CD4-positive, alpha-beta T cell treated with Interleukin-12 subunit alpha and Interleukin-12 subunit beta, for 1 hour (primary cell): ENCODE results near the gene MESD.

Source experiments
- DNase-seq: peaks from one replicate; pipeline ENCODE4 v3.0.0-alpha.2; 2020

The MESD gene

GRCh38 chr15:80989518-80990478 lies at the start of gene MESD:
Gene MESD, minus strand, starts transcription at chr15:80989819. Its CDS starts 28 bp downstream, at chr15:80989791.
- peak; percentile 96 for DNase-seq

DNA sequence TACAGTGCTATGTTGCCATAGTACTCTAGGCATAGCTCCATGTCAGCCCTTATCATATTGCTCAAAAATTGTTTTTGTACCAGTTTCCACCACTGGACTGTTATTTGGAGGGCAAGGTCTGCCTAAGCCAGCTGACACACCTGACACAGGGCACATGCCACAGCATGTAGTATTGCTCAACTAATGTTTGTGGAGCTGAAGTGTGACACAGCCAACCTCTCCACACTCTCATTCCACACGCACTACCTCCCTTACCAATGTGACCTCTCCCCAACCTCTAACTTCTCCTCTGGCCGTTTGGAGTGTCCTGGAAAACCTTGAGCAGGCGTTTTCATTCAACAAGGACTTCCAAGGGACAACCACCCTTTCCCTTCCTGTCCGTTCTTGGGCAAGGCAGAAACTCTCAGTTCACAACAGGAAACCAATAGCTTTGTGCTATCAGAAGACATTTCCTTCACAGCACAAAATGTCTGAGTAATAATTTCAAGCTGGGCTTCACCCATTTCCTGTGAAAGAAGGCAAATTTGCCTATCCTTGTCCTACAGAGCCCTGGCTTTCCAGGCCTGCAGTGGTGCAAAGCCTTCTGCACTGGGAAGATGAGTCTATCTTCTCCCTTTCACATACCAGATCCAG lies 49.5 kb upstream of the MESD start:
- no peak for DNase-seq

DNA sequence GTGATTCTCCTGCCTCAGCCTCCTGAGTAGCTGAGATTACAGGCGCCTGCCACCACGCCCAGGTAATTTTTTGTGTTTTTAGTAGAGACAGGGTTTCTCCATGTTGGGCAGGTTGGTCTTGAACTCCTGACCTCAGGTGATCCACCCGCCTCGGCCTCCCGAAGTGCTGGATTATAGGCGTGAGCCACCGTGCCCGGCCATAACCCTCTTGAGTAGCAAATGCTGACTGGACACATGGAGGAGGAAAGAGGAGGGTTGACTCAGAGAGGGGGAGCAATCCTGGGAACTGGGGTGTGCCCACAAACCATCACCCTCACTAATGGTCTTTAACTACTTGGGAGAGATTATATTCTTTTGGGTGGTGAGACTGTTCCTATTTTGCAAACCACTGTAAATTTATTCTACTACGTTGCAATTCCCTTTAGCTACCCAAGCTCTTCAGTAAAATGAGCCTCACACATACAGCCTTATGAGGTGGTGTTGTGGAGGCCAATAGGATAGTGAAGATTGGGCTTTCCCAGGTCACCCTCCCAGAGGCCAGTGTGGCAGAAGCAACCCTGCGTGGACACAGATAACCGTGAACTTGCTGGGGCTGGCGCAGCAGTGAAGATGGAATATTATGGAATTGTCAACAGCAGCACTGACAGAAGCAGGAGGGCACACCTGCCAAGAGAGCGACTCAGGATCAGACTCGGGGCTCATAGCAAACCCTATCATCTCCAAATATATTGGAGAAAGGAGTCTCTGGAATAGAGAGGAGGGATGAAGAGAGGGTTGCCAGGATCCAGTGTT lies 48.5 kb upstream of the MESD start:
- DNase-seq = no peak

DNA sequence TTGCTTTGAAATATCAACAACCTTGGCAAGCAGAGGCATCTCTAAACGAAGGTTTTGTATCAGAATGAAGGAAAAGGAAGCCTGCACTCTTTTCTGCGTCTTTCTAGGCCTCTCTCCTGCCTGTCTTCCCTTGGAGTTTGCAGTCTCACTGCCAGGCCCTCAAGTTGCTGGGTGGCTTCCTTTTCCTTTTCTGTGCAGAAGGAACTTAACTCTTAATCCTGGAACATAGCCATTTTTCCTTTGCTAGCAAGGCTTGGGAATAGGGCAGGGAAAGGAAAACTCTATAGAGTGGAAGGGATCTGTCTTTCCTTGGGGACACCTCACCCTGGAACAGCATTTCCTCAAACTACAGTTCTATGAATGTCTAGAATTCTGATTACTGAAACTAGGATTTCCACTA lies 43.9 kb upstream of the MESD start:
- no peak for DNase-seq

DNA sequence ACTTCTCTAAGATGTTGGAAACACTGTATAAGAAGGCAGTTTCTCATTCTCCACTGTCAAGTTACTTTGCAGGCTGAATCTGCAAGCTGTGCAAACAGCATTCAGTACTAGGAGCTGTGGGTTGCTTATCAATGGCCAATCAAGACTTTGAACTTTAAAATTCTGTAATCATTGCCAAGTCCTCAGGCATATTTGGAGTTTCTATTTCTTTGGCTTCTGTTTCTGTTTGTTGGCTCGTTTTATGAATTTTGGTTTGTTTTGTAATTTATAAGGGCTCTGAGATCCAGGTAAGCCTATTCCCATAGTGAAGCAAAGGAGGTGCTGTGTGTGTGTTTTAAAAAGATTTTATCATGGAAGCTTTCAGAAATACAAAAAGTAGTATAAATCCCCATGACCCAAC lies 43.2 kb upstream of the MESD start:
- no peak for DNase-seq

- DNase-seq = no peak
Observed at GRCh38 chr15:81032355-81032754, 42.7 kb upstream of the MESD start.

- DNase-seq = no peak
Observed at GRCh38 chr15:81031203-81031602, 41.6 kb upstream of the MESD start.

GRCh38 chr15:81030301-81030750 lies 40.7 kb upstream of the MESD start:
- DNase-seq = no peak

DNA sequence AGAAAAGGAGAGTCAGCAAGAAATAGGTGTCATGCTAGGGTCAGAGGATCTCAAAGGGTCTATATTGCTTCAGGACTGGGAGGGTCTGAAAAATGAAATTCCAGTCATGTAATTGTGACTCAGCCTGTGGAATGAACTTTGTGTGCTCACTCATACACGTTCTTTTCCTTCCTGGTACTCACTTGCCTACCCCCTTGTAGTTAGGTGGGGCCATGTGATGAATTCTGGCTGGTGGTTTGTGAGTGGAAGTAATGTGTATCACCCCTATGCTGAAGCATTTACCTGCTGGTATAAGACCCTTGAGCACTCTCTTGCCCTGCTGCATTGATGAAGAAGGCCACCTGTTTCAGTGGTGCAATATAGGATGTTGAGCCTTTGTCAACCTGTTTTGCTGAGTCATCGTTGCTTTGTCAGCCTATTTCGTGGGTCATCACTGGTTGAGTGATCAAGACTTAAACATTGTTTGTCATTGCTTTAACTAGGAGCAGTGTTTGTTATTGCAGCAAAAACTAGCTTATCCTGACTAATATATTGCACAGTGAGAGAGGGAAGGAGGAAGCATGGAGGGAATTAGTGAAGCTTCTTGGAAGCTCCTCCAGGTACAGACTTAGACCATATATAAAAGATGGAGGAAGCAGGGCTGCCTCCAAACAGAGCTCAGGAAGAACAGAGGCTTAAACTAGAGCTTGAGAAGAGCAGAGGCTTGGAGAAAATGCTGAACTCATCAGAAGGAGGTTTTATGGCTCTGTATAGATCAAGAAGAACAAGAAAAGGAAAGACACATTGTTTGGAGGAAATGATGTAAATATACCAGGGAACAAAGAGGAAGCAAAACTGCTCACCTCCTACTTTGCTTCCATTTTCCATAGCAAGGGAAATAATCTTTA lies 40.0 kb upstream of the MESD start:
- DNase-seq = no peak

DNA sequence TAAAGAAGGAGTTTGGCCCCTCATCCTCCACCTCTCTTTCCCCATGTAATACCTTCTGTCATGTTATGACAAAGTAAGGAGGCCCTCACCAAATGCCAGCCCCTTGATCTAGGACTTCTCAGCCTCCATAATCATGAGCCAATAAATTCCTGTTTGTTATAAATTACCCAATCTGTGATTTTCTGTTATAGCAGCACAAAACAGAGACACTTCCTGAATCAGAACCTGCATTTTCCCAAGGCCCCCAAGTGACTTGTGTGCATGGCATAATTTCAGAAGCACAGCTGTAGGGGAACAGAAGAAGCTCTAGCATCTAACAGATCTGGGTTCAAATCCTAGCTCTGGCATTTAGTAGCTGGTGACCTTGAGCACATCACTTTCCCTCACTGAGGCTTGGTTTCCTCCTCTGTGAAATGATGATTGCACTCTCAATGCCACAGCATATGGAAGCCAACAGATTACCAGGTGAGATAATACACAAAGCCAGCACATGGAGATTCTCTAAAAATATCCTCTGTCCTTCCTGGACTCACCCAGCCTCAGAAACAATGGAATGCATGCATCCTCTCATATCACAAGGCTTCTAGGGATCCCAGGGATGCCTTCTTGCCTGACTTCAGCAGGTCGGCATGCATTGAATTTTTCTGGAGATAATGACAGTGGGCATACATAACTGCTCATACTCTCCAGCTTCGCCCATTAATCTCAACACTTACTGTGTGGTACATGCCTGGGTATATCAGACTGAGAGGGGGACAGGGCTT lies 37.4 kb upstream of the MESD start:
- no peak for DNase-seq

GRCh38 chr15:81025721-81026370 lies 36.2 kb upstream of the MESD start:
- no peak for DNase-seq

DNA sequence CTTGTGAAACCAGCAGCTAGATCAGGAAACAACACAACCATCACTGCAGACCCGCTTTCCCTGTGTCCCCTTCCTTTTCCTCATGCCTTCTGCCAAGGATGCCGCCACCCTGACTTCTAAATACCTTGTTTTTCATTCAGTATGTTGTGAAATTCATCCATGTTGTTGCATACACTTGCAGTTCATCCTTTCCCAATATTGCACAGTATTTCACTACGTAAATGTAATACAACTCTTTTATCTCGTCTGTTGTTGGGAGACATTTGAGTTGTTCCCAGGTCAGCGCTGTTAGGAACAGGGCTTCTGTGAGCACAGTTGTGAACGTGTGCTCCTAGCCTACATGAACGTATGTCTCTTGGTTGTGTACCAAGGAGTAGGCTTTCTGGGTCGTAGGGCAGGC lies 35.3 kb upstream of the MESD start:
- no peak for DNase-seq

DNA sequence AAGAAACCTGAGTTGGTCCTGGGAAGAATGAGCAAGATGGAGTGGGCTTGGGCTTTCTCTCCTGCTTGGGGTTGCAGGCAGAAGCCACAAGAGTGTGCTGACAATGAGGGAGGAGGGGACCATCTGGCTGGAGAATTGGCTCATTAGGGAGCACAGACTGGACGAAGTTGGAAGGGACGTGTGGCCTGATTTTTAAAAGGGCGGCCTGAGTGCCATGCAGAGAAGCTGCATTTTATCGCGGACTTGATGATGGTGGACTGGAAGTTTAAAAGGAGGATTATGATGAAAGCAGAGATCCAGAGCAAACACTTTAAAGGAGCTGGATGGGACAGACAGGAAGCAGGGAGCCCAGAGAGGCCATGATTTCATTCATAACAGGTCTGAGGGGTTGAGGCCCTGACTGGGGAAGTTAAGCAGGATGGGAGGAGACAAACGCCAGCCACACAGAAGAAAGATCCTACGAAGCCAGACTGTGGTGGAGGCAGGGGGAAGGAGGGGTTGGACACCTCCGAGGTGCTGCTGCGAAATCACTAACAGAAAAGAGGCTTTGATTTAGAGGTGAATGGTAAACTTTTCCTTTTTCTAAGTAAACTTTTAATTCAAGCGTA lies 34.8 kb upstream of the MESD start:
- DNase-seq = no peak

- peak; percentile 26 for DNase-seq
Observed at GRCh38 chr15:81023483-81024264, 34.1 kb upstream of the MESD start.

DNA sequence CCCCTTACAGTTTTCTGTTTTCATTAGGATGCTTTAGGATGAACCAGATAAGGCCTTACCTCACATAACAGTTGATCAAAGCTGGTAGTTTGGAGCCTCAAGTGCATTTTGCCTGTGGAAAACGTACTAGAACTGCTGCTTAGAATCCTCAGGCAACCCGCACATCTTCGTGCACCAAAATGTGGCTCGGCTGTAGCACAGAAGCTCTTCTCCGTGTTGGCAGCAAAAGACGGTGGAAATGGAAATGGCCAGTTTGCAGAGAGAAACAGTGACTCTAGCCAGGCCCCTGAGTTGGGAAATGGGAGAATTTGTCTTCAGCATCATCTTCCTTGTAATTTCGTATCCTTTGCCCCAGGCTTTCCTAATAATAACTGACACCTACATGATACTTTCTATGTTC lies 31.7 kb upstream of the MESD start:
- no peak for DNase-seq

- DNase-seq = no peak
Observed at GRCh38 chr15:81018197-81018596, 28.6 kb upstream of the MESD start.

- DNase-seq = no peak
Observed at GRCh38 chr15:81016489-81017068, 27.0 kb upstream of the MESD start.

GRCh38 chr15:81015621-81016488 lies 26.2 kb upstream of the MESD start:
- no peak for DNase-seq
